ENCODE results near the gene CASP3. TPM values are rescaled to one million over a fixed set of nuclear protein-coding genes. Genes with fewer than 3 reads are reported as not detected.

CASP3 gene
- total and polyA plus RNA-seq, 9 of the 15 experiments (the other 6 are each of a cell fraction or from before 2014, with no cell fraction given): 17.6 to 40.1 (median 31.8) TPM

DNA sequence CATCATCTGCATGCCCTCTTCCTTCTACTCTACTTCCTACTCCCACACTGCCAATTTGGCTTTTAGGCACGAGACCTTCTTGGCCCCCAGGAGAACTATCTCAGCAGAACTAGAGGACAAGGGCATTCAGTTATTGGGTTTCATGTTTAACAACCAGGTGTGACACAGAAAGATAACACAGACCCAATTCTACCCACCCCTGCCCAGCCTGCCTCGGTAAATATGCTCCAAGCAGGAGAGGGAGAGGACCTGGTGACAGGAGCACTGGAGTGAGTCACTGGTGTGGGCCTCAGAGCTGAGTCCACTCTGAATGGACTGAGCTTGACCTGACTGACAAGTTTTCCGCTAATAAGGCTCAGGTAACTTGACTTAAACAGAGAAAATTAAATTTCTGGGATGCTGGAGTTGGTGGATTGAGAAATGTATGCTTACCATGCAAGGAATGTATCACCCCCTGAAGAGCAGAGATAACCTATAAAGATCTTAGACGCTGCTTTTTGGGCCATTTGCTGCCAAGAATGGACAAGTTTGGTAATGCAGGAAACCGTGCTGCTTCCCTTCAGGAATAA is 52.5 kb downstream of the CASP3 start (continued):
- TF ChIP-seq MEIS2 (IDR thresholded peaks at IDR 0.05; ENCODE audit: partially characterized antibody) (no peak), ESRRB (CRISPR knock-in tag; IDR thresholded peaks at IDR 0.05; ENCODE audit: borderline replicate concordance) (no peak), HNRNPUL1 (IDR thresholded peaks at IDR 0.05; ENCODE audit: low read length) (no peak), SRSF1 (IDR thresholded peaks at IDR 0.05; ENCODE audit: low read depth, low read length) (no peak), TAL1 (IDR thresholded peaks at IDR 0.05) (peak; percentile 31; the same call in 1 of the 2 replicates), ZNF507 (tag; conservative IDR thresholded peaks at IDR 0.05) (no peak), ZNF436 (CRISPR knock-in tag; IDR thresholded peaks at IDR 0.05) (no peak), XRCC4 (IDR thresholded peaks at IDR 0.05; ENCODE audit: extremely low read depth, insufficient read depth, insufficient read length) (no peak), FOXA3 (CRISPR knock-in tag; conservative IDR thresholded peaks at IDR 0.05 in 1 of 2, IDR thresholded peaks at IDR 0.05 in 1 of 2) (0 out of 4 replicates have a peak, but pooled peaks of 1 of the 2 experiments have one; percentile 24), ZNF146 (CRISPR knock-in tag; IDR thresholded peaks at IDR 0.05; ENCODE audit: unreplicated experiment) (no peak), NCOA1 (IDR thresholded peaks at IDR 0.05; ENCODE audit: low read depth) (no peak), HNRNPLL (IDR thresholded peaks at IDR 0.05; ENCODE audit: low read depth, low read length, poor library complexity, severe bottlenecking) (no peak), ZNF696 (CRISPR knock-in tag; conservative IDR thresholded peaks at IDR 0.05) (no peak), ZEB2 (IDR thresholded peaks at IDR 0.05) (0 out of 2 replicates have a peak, but pooled peaks have one; percentile 35), NFIC (IDR thresholded peaks at IDR 0.05) (no peak), KLF6 (CRISPR knock-in tag; IDR thresholded peaks at IDR 0.05; ENCODE audit: borderline replicate concordance) (no peak), SMARCA5 (IDR thresholded peaks at IDR 0.05) (no peak), MYNN (IDR thresholded peaks at IDR 0.05) (no peak), MYNN (CRISPR knock-in tag; IDR thresholded peaks at IDR 0.05) (no peak), CCAR2 (IDR thresholded peaks at IDR 0.05; ENCODE audit: low read depth, low read length) (no peak), ZNF239 (CRISPR knock-in tag; IDR thresholded peaks at IDR 0.05) (no peak), ZNF263 (CRISPR knock-in tag; IDR thresholded peaks at IDR 0.05; ENCODE audit: borderline replicate concordance) (no peak), ETV6 (IDR thresholded peaks at IDR 0.05; ENCODE audit: borderline replicate concordance in 1 of 2, low read depth in 2 of 2, low read length in 1 of 2) (no peak), ETV6 (CRISPR knock-in tag; IDR thresholded peaks at IDR 0.05; ENCODE audit: borderline replicate concordance) (no peak)
- TF ChIP-seq, protein P1, sequence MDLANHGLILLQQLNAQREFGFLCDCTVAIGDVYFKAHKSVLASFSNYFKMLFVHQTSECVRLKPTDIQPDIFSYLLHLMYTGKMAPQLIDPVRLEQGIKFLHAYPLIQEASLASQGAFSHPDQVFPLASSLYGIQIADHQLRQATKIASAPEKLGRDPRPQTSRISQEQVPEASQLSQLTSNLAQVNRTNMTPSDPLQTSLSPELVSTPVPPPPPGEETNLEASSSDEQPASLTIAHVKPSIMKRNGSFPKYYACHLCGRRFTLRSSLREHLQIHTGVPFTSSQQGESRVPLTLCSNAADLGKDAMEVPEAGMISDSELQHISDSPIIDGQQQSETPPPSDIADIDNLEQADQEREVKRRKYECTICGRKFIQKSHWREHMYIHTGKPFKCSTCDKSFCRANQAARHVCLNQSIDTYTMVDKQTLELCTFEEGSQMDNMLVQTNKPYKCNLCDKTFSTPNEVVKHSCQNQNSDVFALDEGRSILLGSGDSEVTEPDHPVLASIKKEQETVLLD (IDR thresholded peaks at IDR 0.05): no peak
- TF ChIP-seq, protein P2, sequence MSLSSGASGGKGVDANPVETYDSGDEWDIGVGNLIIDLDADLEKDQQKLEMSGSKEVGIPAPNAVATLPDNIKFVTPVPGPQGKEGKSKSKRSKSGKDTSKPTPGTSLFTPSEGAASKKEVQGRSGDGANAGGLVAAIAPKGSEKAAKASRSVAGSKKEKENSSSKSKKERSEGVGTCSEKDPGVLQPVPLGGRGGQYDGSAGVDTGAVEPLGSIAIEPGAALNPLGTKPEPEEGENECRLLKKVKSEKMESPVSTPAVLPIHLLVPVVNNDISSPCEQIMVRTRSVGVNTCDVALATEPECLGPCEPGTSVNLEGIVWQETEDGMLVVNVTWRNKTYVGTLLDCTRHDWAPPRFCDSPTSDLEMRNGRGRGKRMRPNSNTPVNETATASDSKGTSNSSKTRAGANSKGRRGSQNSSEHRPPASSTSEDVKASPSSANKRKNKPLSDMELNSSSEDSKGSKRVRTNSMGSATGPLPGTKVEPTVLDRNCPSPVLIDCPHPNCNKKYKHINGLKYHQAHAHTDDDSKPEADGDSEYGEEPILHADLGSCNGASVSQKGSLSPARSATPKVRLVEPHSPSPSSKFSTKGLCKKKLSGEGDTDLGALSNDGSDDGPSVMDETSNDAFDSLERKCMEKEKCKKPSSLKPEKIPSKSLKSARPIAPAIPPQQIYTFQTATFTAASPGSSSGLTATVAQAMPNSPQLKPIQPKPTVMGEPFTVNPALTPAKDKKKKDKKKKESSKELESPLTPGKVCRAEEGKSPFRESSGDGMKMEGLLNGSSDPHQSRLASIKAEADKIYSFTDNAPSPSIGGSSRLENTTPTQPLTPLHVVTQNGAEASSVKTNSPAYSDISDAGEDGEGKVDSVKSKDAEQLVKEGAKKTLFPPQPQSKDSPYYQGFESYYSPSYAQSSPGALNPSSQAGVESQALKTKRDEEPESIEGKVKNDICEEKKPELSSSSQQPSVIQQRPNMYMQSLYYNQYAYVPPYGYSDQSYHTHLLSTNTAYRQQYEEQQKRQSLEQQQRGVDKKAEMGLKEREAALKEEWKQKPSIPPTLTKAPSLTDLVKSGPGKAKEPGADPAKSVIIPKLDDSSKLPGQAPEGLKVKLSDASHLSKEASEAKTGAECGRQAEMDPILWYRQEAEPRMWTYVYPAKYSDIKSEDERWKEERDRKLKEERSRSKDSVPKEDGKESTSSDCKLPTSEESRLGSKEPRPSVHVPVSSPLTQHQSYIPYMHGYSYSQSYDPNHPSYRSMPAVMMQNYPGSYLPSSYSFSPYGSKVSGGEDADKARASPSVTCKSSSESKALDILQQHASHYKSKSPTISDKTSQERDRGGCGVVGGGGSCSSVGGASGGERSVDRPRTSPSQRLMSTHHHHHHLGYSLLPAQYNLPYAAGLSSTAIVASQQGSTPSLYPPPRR (CRISPR knock-in tag; IDR thresholded peaks at IDR 0.05; ENCODE audit: borderline replicate concordance): no peak
